GM12891 (cell line): ENCODE measurements around the gene WFIKKN1.

Source experiments
- PAX5 ChIP-seq: IDR thresholded peaks from 2 replicates; pipeline ENCODE4 v1.6.1; 2011; ENCODE audit warnings: low read length, moderate library complexity, mild to moderate bottlenecking; ENCODE audit not compliant: insufficient read depth, severe bottlenecking
- POLR2A ChIP-seq: IDR thresholded peaks from 2 replicates; pipeline ENCODE4 v1.6.1; 2011; ENCODE audit warnings: low read depth, low read length, control low read depth
- POLR2AphosphoS5 ChIP-seq: IDR thresholded peaks from 2 replicates; pipeline ENCODE4 v1.6.1; 2011; ENCODE audit warnings: low read depth, low read length, control low read depth
- POU2F2 ChIP-seq: IDR thresholded peaks from 2 replicates; pipeline ENCODE4 v1.6.1; 2011; ENCODE audit warnings: low read depth, mild to moderate bottlenecking, control low read depth, low read length, moderate library complexity
- SPI1 ChIP-seq: IDR thresholded peaks from 2 replicates; pipeline ENCODE4 v1.6.1; 2011; ENCODE audit warnings: low read depth, low read length, control low read depth
- TAF1 ChIP-seq: IDR thresholded peaks from 2 replicates; pipeline ENCODE4 v1.6.1; 2011; ENCODE audit warnings: low read depth, low read length, control low read depth

DNA sequence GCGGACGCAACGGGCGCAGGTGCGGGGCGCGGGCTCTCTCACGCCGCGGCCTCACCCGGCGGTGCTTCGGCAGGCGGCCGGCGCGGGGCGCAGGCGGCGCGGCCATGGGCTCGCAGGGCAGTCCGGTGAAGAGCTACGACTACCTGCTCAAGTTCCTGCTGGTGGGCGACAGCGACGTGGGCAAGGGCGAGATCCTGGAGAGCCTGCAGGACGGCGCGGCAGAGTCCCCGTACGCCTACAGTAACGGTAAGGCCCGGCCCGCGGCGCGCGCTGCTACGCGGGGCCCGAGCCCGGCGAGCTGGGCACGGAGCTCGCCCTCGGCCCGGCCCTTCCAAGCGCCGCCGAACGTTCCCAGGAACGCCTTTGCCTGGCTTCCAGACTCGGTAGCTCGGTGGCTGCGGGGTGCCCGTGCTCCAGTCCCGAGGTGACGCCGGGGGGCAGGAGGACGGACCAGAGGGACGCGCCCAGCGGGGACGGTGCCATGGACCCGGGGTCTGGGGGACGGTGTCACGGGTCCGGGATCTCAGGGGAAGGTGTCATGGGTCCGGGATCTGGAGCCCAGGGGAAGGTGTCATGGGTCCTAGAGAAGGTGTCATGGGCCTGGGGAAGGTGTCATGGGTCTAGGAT is 40.5 kb upstream of the WFIKKN1 start:
- TF ChIP-seq POLR2A (no peak), POLR2AphosphoS5 (no peak), TAF1 (no peak), PAX5 (no peak), SPI1 (no peak), POU2F2 (no peak)
